Fibroblast of skin of left quadriceps (primary cell): ENCODE measurements around the gene NSMCE1.
A peak's percentile ranks its signal among the peaks of the same experiment; 100 is the strongest.

Source experiments
- DNase-seq, 2 experiments: peaks; one replicate each; pipeline ENCODE4 v3.0.0-alpha.2; 2013; ENCODE audit warnings: low read depth in 2 of 2

NSMCE1 gene

DNA sequence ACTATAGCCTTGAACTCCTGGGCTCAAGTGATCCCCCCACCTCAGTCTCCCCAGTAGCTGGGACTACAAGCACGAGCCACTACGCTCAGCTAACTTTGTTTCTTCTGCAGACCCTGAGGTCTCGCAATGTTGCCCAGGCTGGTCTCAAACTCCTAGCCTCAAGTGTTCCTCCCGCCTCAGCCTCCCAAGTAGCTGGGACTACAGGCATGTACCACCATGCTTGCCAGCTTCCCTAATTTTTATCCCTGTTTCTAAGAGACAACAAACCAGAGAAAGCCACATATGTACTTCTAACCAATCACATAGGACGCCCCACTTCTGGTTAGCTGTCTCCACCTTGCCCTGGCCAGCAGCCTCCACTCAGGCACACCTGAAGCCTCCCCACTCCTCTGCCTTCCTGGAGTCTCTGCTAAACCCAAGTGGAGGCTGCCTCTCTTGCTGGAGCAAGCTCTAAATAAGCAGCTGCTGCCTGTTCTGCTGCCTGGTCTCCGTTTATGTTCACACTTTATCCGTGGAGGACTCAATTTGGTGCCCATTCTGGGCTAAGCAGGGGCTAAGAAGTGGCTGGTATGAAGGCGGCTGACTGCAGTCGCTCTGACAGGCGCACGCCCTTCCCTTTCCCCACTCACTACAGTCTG is 24.7 kb downstream of the NSMCE1 start:
- DNase-seq, result no peak

- DNase-seq, result no peak
These were observed 25.5 kb downstream of the NSMCE1 start for GRCh38 chr16:27242868-27243590.

DNA sequence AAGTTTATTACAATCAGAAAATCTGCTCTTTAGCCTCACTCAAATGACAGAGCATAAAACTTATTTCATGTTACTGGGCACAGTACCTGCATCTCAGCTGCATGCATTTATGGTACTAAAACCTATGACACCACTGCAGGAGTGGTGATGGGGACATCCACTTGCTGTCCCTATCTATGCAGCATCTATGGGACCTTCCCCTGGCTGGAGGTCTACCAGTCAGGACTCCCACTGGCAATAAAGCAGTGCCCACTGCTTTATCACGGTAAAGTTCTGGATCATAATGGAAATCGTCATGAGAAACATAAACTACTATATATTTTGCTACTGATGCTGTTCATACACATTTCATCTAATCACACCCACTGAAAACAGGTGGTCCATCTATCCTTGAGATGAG is 26.2 kb downstream of the NSMCE1 start:
- DNase-seq, result no peak

DNA sequence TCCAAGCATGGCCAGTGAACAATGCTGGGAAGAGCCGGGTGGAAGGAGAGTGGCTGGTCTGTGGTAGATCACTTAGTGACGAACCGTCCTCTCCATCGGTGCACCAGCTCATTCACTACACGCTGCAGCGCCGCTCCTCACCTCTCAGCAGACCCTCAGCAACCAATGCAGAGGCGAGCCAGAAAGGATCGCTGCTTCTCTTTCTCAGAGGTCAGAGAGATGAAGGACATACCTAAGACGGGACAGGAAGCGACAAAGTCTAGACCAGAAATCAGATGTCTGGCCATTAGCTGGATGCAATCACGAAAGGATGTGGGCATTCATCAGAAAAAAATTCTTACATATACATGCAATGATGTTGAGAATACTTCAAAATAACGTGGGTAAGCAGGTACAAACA is 26.9 kb downstream of the NSMCE1 start:
- no peak for DNase-seq

GRCh38 chr16:27240948-27241531 is 27.5 kb downstream of the NSMCE1 start:
- DNase-seq, result no peak

DNA sequence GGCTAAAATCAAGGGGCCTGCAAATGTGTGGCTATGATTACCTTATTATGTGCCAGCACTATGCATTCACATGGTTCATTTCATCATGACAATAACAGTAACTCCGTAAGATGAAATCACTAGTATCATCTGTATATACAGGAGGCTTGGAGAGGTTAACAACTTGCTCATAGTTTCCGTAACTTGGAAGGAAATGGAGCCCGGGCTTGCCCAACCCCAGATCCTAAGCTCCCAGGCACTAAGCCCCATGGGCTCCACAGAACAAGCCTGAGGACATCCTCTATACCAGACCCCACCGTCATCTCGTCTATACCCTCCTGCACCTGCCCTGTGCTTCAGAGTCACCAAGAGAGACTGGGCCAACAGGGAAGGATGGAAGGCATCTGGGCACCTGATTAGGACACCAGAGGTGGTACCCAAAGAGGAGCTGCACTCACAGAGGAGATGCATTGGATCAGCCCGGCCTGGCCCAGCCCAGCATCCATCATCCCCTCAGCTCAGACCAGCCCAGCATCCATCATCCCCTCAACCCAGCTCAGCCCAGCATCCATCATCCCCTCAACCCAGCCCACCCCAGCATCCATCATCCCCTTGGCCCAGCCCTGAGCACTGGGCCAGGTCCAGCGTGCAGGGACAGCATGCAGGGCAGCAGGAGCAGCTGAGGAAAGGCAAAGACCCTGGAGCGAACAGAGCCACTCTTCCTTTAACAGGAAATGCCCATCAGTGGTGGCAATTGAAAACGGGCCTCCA is 28.5 kb downstream of the NSMCE1 start:
- no peak for DNase-seq

- DNase-seq, result no peak
These were observed 29.5 kb downstream of the NSMCE1 start for GRCh38 chr16:27239026-27239425.

- no peak for DNase-seq
These were observed 30.0 kb downstream of the NSMCE1 start for GRCh38 chr16:27238591-27238990.

- DNase-seq, result no peak
These were observed 30.5 kb downstream of the NSMCE1 start for GRCh38 chr16:27238016-27238587.

GRCh38 chr16:27237219-27238015 is 31.2 kb downstream of the NSMCE1 start:
- DNase-seq, result no peak

DNA sequence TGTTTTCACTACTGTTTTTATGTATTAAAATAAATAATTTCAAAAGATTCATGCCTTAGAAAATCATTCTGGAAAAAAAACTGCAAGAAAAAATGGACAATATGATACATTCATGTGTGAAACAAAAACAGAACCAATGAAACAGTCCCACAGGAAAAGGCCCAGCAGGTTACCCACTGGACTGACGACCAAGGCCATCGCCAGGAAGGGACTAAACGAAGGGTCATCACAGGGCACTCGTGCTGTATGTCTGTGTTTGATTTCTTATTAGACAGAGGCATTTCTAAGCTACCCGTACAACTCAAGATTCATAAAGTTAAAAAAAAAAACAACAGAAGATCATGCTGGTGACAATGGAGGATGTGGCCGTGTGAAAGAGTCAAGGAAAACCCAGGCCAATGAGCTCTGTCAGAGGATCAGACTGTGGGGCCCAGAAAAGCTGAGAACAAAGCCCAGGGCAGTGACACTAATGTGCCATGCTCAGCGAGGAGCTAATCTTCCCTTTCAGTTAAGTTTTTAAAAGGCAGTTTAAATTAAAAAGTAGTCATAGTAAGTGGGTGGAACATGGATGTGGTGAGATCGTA is 31.8 kb downstream of the NSMCE1 start:
- DNase-seq, result no peak

DNA sequence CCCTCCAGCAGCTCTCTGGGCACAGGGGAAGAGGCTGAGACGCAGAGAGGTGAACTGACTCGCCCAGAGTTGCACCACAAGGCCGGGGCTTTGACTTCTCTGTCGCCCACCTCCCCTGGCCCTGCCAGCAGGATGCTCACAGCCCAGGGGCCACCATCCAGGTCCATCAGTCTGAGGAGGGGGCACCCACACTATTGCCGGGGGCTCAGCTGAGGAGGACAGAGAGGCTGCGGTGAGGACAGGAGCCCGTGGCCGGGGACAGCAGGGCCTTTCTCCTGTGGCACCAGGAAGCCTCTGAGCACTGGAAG is 32.7 kb downstream of the NSMCE1 start:
- DNase-seq, result no peak

DNA sequence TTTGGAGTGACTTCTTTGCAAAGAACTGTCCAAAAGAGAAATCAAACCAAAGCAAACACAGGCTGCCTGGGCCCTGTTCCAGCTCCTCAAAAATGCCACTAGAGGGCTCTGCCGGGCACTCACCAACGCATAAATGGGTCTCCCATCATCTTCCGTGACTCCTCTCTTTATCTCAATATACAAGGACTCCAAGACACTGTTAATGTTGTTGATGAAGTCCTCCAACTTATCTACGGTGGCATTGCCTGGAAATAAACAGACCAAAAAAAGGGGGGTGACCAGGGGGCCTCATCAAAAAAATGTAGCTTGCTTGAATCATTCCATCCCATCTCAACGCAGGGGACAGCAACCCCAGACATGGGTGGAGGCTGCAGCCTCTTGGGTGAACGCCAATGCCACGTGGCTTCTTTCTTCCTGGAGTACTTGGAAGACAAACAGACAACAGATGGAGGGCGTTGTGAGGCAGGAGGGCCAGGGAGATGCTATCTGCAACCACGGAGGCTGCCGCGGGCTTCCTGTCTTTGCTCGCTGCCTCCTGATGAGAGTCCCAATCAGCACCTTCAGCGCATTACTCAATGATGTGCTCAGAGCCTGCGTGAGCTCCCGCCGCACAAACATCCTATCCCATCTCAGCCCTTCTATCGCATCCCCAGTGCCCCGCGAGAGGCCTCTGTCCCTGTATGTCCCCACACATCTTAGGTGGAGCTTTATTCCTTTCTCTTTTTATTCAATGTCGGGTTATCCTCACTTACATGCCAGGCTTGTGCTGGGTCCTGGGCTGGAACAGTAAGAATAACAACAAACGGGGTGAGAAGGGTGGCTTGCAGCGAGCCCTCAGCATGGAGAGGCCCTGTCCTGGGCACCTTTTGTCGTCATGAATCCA is 33.3 kb downstream of the NSMCE1 start:
- DNase-seq, result peak; percentile 72 to 74

GRCh38 chr16:27234603-27235002 is 34.0 kb downstream of the NSMCE1 start:
- no peak for DNase-seq

DNA sequence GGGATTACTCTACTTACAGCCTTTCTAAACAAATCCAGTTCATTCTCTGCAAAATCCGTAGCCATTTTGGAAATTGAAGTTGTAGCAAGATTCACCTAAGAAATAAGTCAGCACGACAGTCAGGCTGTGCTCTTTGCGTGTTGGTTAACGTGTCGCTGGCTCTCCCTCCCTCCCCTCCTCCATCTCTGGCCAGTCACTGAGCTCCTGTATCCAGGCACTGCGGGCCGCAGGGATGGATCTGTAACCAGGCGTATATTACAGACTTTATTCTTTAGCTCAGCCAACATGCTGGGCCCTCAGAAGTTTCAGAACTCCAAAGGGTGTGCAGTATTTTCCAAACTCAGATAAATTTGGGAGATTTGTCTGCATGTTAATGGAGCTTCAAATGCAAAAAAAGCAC is 34.4 kb downstream of the NSMCE1 start:
- DNase-seq, result no peak

- DNase-seq, result no peak
These were observed 34.8 kb downstream of the NSMCE1 start for GRCh38 chr16:27233731-27234130.

DNA sequence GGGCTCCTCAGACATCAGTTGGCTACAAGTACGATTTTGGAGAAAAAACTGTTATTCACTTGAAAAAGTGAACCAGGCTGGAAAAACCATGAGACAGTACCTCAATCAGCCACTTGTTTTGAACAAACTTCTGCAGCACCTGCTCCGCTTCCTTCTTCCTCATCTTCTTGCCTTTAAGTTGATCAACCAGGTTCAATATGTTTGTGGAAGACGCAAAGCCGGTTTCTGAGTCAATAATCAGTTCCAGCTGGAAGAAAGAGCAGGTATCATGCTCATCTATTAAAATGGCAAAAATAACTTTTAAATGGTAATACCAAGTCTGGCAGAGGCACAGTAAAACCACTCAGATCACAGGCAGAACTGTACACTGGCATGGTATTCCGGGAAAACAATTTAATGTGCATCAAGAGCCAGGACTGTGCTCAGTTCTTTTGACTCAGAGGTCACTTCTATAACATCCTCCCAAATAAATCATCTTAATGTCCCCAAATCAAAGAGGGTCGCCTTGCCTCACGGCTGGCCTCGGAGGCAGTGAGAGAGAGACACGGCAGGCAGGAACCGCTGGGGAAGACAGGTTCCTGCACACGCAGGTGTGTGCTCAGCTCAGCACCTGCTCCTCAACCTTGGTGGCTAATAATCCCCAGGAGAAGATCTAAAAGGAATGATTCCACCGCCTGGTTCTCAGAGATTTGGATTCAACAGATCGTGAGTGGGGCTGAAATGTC is 35.5 kb downstream of the NSMCE1 start:
- no peak for DNase-seq

DNA sequence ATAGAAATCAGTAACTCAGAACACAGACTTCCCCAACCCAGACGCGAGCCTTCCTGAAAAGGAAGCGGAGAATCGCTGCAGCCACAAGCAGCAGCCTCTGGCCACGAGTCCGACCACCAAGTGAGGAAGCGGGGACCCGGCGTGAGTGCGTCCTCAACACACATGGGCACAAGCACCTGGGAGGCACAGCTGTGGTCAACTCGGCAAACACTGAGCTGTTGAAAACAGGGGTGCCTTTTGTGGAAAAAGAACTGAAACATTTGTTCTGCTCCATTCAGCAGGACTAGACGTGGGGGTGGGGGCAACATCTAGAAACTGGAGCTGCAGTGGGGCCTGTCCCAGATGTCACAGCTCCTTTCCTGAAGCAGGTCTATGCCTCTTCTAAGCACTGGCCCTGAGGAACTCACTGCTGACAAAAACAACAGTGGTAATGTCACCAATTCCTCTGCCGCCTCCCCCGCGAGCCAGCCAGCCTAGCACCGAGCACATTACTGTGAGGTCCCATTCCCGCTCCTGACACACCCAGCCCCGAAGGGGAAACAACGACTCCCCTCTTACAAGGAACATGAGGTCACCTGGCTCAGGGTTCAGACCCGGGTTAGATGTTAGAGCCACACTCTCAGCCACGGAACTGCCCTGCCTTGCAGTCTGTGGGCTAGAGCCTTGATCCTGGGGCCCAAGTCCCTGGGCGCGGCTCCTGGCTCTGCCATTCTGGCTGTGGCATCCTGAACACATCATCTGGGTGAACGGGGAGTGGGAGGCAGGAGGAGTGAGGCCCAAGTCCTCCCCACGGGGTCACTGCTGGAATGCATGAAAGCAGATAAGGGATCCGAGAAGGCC is 36.3 kb downstream of the NSMCE1 start:
- no peak for DNase-seq

- no peak for DNase-seq
These were observed 36.9 kb downstream of the NSMCE1 start for GRCh38 chr16:27231692-27232060.
